GM15510 (cell line): ENCODE measurements around the gene OR1E2.

Source experiments
- POLR2A ChIP-seq: IDR thresholded peaks from 3 replicates; pipeline ENCODE4 v1.6.1; 2011; ENCODE audit warnings: borderline replicate concordance; ENCODE audit not compliant: insufficient read length; ENCODE audit errors: extremely low read depth

Gene OR1E2

GRCh38 chr17:3401786-3402185 lies 31.9 kb downstream of the OR1E2 start:
- TF ChIP-seq POLR2A: no peak

- no peak for TF ChIP-seq POLR2A
Measured at GRCh38 chr17:3400055-3400454, 33.6 kb downstream of the OR1E2 start.

GRCh38 chr17:3398310-3398709 lies 35.3 kb downstream of the OR1E2 start, which contains the start of gene OR1E1:
Gene OR1E1 (minus strand): TSS chr17:3398410. CDS start chr17:3398410, 0 bp downstream.
- TF ChIP-seq POLR2A: no peak

- no peak for TF ChIP-seq POLR2A
Measured at GRCh38 chr17:3389791-3390190, 43.9 kb downstream of the OR1E2 start.

GRCh38 chr17:3385869-3386816 lies 47.5 kb downstream of the OR1E2 start, which contains the start of gene OR3A2:
Gene OR3A2 (minus strand): TSS chr17:3386308.
- no peak for TF ChIP-seq POLR2A
